SU-DHL-6 (cell line): ENCODE measurements around the gene TMEM235.

Experiments
- H2AFZ ChIP-seq: fragments of 200-600 bp; sonication (generic); 2 replicates; pipeline ENCODE4 v1.6.1; 2014; ENCODE audit warnings: low read depth, mild to moderate bottlenecking, moderate library complexity, mixed read lengths, antibody characterized with exemption, low read length; ENCODE audit not compliant: severe bottlenecking
- H3F3A ChIP-seq: fragments of 200-600 bp; shearing (Covaris generic); 2 replicates; pipeline ENCODE4 v1.6.0; 2016; ENCODE audit warnings: antibody characterized with exemption, mild to moderate bottlenecking; ENCODE audit not compliant: insufficient read depth
- H3K27ac ChIP-seq: fragments of 200-600 bp; sonication (generic); 2 replicates; pipeline ENCODE4 v1.5.1; 2016; ENCODE audit warnings: low read depth, mild to moderate bottlenecking, low read length, moderate library complexity, mixed read lengths
- H3K27me3 ChIP-seq: fragments of 200-600 bp; sonication (generic), shearing (Covaris generic); 2 replicates; pipeline ENCODE4 v1.6.0; 2014; ENCODE audit warnings: mild to moderate bottlenecking, low read length
- H3K36me3 ChIP-seq: fragments of 200-600 bp; sonication (generic); 2 replicates; pipeline ENCODE4 v1.6.1; 2014; ENCODE audit warnings: mild to moderate bottlenecking, low read length, mixed read lengths
- H3K4me2 ChIP-seq: fragments of 300-600, 200-600 bp; shearing (Covaris generic), sonication (generic); 2 replicates; pipeline ENCODE4 v1.6.0; 2014; ENCODE audit warnings: low read length, low read depth, mild to moderate bottlenecking; ENCODE audit not compliant: poor library complexity, severe bottlenecking
- H3K4me3 ChIP-seq: fragments of 200-600 bp; sonication (generic); 2 replicates; pipeline ENCODE4 v1.5.1; 2014; ENCODE audit warnings: antibody characterized with exemption, low read length, mild to moderate bottlenecking, mixed read lengths; ENCODE audit not compliant: insufficient read depth, poor library complexity, severe bottlenecking
- H3K79me2 ChIP-seq: fragments of 200-600 bp; sonication (generic); 2 replicates; pipeline ENCODE4 v1.6.1; 2014; ENCODE audit warnings: mild to moderate bottlenecking, low read length, moderate library complexity; ENCODE audit not compliant: insufficient read depth
- H3K9ac ChIP-seq: fragments of 200-600 bp; sonication (generic); 2 replicates; pipeline ENCODE4 v1.7.0; 2014; ENCODE audit warnings: mild to moderate bottlenecking, low read length
- H3K9me2 ChIP-seq: fragments of 200-600 bp; sonication (generic); replicated peaks from 2 replicates; pipeline ENCODE4 v1.6.1; 2014; ENCODE audit warnings: low read length; ENCODE audit not compliant: insufficient read depth
- H3K9me3 ChIP-seq: fragments of 200-600 bp; sonication (generic); 2 replicates; pipeline ENCODE4 v1.6.1; 2014; ENCODE audit warnings: low read length, mixed read lengths; ENCODE audit not compliant: insufficient read depth
- H4K20me1 ChIP-seq: fragments of 200-600 bp; sonication (generic); 2 replicates; pipeline ENCODE4 v1.6.1; 2014; ENCODE audit warnings: low read depth, mild to moderate bottlenecking, antibody characterized with exemption, low read length, moderate library complexity, mixed read lengths
- EZH2phosphoT487 ChIP-seq: fragments of 200-600 bp; sonication (generic), shearing (Covaris generic); conservative IDR thresholded peaks from 2 replicates; pipeline ENCODE4 v1.6.1; 2018; ENCODE audit warnings: mild to moderate bottlenecking, antibody characterized with exemption, low read length, moderate library complexity, mixed read lengths
- TF ChIP-seq, protein P1 (sequence below): fragments of 200-600 bp; sonication (generic); IDR thresholded peaks from one replicate; pipeline ENCODE4 v1.5.1; 2017; ENCODE audit warnings: antibody characterized with exemption, mild to moderate bottlenecking, low read length, moderate library complexity; ENCODE audit not compliant: insufficient read depth, poor library complexity, severe bottlenecking

TMEM235 gene

DNA sequence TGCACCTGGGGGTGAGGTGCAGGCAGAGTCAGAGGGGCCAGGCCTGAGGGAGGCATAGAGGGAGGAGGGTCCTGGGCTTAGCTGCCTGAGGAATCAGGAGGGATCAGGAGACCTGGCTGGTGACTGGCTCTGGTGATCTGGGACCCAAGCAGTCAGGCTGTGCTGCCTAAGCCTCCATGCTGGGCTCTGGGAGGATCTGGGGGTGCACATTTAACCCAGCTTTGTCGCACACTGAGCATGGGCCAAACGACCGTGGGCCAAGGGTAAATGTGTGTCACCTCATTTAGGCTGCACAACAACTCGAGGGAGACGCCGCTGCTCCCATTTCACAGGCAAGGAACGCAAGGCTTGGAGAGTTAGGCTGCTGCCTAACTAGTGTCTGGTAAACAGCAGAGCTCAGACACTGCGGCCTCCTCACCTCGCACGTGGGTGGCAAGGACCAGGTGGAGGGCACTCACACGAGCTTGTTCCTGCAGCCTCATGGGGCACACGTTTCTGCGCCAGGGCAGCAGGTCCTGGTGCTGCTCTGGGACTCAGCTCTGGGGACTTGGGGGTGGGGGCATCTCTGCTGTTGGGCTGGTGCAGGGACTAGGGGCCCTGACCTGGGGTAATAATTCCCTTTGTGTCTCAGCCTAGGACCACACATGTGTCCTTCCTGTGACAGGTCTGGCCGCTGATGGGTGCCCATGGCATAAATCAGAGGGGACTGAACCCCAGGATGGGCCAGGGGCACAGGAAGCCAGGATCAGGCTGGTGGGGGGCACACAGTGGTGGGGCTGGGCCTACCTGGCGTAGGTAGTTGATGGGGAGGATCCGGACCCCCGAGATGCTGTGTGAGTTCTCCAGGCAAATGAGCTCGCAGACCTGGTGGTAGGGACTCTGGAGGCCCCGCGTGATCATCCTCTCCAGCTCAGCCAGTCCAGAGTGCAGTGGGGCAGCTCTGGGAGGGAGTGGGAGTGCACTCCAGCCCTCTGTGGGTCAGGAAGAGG is 18.7 kb downstream of the TMEM235 start:
- no peaks in the 10 kb centered on the region for H3K9me2 ChIP-seq
- no peaks in the 10 kb centered on the region for H3K36me3 ChIP-seq
- no peaks in the 10 kb centered on the region for H3K27me3 ChIP-seq
- H3K9ac ChIP-seq = no peak overlapping the region
- no peak overlapping the region for H2AFZ ChIP-seq
- TF ChIP-seq EZH2phosphoT487 = no peak
- TF ChIP-seq, protein P1, sequence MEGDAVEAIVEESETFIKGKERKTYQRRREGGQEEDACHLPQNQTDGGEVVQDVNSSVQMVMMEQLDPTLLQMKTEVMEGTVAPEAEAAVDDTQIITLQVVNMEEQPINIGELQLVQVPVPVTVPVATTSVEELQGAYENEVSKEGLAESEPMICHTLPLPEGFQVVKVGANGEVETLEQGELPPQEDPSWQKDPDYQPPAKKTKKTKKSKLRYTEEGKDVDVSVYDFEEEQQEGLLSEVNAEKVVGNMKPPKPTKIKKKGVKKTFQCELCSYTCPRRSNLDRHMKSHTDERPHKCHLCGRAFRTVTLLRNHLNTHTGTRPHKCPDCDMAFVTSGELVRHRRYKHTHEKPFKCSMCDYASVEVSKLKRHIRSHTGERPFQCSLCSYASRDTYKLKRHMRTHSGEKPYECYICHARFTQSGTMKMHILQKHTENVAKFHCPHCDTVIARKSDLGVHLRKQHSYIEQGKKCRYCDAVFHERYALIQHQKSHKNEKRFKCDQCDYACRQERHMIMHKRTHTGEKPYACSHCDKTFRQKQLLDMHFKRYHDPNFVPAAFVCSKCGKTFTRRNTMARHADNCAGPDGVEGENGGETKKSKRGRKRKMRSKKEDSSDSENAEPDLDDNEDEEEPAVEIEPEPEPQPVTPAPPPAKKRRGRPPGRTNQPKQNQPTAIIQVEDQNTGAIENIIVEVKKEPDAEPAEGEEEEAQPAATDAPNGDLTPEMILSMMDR = no peak
- no peak overlapping the region for H3K27ac ChIP-seq
- no peaks in the 10 kb centered on the region for H3K79me2 ChIP-seq
- H4K20me1 ChIP-seq = no peaks in the 10 kb centered on the region
- no peak overlapping the region for H3K4me3 ChIP-seq
- peaks cover 17% of the 10 kb centered on the region for H3F3A ChIP-seq
- no peaks in the 10 kb centered on the region for H3K9me3 ChIP-seq
- H3K4me2 ChIP-seq = no peak overlapping the region

DNA sequence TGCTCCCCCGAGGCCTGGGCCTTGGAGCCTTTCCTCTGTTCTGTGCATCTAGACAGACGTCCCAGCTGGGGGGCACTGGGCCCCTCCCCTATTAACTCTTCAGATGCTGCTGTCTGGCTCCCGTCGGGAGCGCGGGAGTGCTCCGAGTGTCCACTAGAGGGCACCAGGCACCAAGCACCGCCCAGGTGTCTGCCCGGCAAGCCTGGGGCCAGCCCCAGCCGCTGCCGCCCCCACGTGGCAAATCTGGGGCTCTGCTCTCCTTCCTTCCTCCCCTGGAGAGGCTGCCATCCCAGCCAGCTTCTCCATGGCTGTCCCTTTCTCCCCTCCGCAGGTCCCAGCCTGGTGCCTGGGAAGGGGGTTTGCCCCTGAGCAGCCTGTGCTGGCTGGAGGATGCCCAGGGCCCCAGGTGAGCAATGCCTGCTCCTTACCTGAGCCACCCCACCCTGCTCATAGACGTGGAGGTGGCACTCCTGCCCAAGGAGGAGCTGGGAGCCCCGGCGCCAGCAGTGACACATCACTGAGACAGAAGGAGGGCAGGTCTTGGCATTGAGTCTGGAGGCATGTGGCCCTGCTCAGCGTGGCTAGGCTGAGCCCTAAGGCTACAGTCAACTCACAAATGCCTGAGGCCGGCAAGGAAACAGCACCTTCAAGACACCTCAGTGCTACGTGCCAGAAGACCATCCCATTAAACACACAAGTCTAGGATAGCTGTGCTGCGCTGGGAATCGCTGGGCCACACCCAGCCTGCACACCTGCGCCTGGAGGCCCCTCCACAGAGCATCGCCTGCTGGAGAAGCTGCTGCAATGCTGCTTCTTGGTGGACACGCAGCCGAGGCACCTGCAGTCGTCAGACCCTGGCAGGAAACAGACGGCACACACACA is 19.7 kb downstream of the TMEM235 start:
- peak overlapping the region; percentile 44; the same call in 1 of the 2 replicates for H3K9ac ChIP-seq
- no peaks in the 10 kb centered on the region for H3K9me3 ChIP-seq
- no peaks in the 10 kb centered on the region for H4K20me1 ChIP-seq
- H3K79me2 ChIP-seq = no peaks in the 10 kb centered on the region
- H2AFZ ChIP-seq = no peak overlapping the region
- no peaks in the 10 kb centered on the region for H3K36me3 ChIP-seq
- H3K9me2 ChIP-seq = no peaks in the 10 kb centered on the region
- H3F3A ChIP-seq = peaks cover 25% of the 10 kb centered on the region
- peak overlapping the region; percentile 52 for H3K4me2 ChIP-seq
- TF ChIP-seq, protein P1 = peak; percentile 99
- no peak for TF ChIP-seq EZH2phosphoT487
- H3K27ac ChIP-seq = peak overlapping the region; percentile 88
- H3K4me3 ChIP-seq = no peak overlapping the region
- H3K27me3 ChIP-seq = no peaks in the 10 kb centered on the region

DNA sequence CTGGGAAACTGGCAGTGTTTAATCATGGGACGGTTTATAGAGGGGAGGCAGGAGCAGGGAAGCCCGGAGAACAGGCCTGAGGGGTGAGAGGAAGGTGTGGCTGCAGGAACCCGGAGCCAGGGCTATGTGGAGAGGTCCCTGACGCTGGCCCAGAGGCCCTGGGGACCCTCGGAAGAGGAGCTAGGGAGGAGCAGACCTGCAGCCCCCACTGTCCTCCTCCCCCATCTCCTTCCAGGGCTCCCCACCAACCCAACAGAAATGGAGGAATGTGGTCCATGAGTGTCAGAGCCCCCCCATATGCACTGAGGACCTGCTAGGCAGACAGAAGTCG is 20.3 kb downstream of the TMEM235 start:
- H3F3A ChIP-seq = peaks cover 25% of the 10 kb centered on the region
- peak overlapping the region; percentile 88 for H3K27ac ChIP-seq
- H3K9ac ChIP-seq = peak overlapping the region; percentile 44; the same call in 1 of the 2 replicates
- no peaks in the 10 kb centered on the region for H3K36me3 ChIP-seq
- no peaks in the 10 kb centered on the region for H3K79me2 ChIP-seq
- peak overlapping the region; percentile 52 for H3K4me2 ChIP-seq
- H2AFZ ChIP-seq = no peak overlapping the region
- TF ChIP-seq, protein P1 = no peak
- no peak for TF ChIP-seq EZH2phosphoT487
- H3K9me2 ChIP-seq = no peaks in the 10 kb centered on the region
- no peak overlapping the region for H3K4me3 ChIP-seq
- no peaks in the 10 kb centered on the region for H3K9me3 ChIP-seq
- no peaks in the 10 kb centered on the region for H3K27me3 ChIP-seq
- H4K20me1 ChIP-seq = no peaks in the 10 kb centered on the region
